Mesothelial cell of epicardium (in vitro differentiated cells): Measurements from ENCODE around the gene FAM20B. TPM values are rescaled to one million over a fixed set of nuclear protein-coding genes. Genes with fewer than 3 reads are reported as not detected.

Source experiments
- DNase-seq, 2 experiments: peaks; one replicate each; pipeline ENCODE4 v3.0.0; 2021; ENCODE audit warnings: low spot score in 2 of 2; ENCODE audit not compliant: unreplicated experiment in 2 of 2
- H3K27ac Mint-ChIP-seq: 2 replicates; pipeline ENCODE4 v1.8.0; 2021; ENCODE audit warnings: mixed read lengths
- H3K27me3 Mint-ChIP-seq: 2 replicates; pipeline ENCODE4 v1.8.0; 2021; ENCODE audit warnings: low read depth, mixed read lengths
- H3K36me3 Mint-ChIP-seq: 2 replicates; pipeline ENCODE4 v1.8.0; 2021; ENCODE audit warnings: mixed read lengths
- H3K4me1 Mint-ChIP-seq: 2 replicates; pipeline ENCODE4 v1.8.0; 2021; ENCODE audit warnings: mixed read lengths
- H3K4me3 Mint-ChIP-seq: 2 replicates; pipeline ENCODE4 v1.8.0; 2021; ENCODE audit warnings: mild to moderate bottlenecking, moderate library complexity, mixed read lengths
- H3K9me3 Mint-ChIP-seq: 2 replicates; pipeline ENCODE4 v1.8.0; 2021; ENCODE audit warnings: mixed read lengths
- CTCF ChIP-seq: fragments of 200-600 bp; sonication (generic); IDR thresholded peaks from one replicate; pipeline ENCODE4 v1.5.0; 2021; ENCODE audit warnings: antibody characterized with exemption; ENCODE audit not compliant: unreplicated experiment
- total RNA-seq: library from RNA; stranded (reverse); gene quantifications from 3 replicates; pipeline ENCODE4 v1.2.1, GENCODE V29; 2021

Gene FAM20B
- total RNA-seq, 1 donor from 2014 or later: 52.2 TPM

- no peak overlapping the region for H3K27ac Mint-ChIP-seq
- TF ChIP-seq CTCF: no peak
- DNase-seq: no peak
- peaks cover 6% of the 10 kb centered on the region for H3K4me1 Mint-ChIP-seq
- H3K36me3 Mint-ChIP-seq: peaks cover 14% of the 10 kb centered on the region
- no peaks in the 10 kb centered on the region for H3K9me3 Mint-ChIP-seq
- no peaks in the 10 kb centered on the region for H3K27me3 Mint-ChIP-seq
- H3K4me3 Mint-ChIP-seq: no peak overlapping the region
Measured at GRCh38 chr1:179087665-179088064, 62.0 kb downstream of the FAM20B start.

- peaks cover 29% of the 10 kb centered on the region for H3K36me3 Mint-ChIP-seq
- H3K4me3 Mint-ChIP-seq: no peak overlapping the region
Measured at GRCh38 chr1:179089827-179090482, 64.3 kb downstream of the FAM20B start.

GRCh38 chr1:179090522-179090921, 64.8 kb downstream of the FAM20B start:
- no peak for TF ChIP-seq CTCF
- H3K36me3 Mint-ChIP-seq: peaks cover 31% of the 10 kb centered on the region
- H3K9me3 Mint-ChIP-seq: no peaks in the 10 kb centered on the region
- no peak overlapping the region for H3K27ac Mint-ChIP-seq
- no peak for DNase-seq
- no peaks in the 10 kb centered on the region for H3K27me3 Mint-ChIP-seq
- peaks cover 3% of the 10 kb centered on the region for H3K4me1 Mint-ChIP-seq
- H3K4me3 Mint-ChIP-seq: no peak overlapping the region

More at GRCh38 chr1:179089827-179090482, 64.3 kb downstream of the FAM20B start:
- H3K27ac Mint-ChIP-seq: no peak overlapping the region
- peaks cover 3% of the 10 kb centered on the region for H3K4me1 Mint-ChIP-seq
- H3K27me3 Mint-ChIP-seq: no peaks in the 10 kb centered on the region
- DNase-seq: no peak
- TF ChIP-seq CTCF: no peak
- H3K9me3 Mint-ChIP-seq: no peaks in the 10 kb centered on the region

- no peaks in the 10 kb centered on the region for H3K9me3 Mint-ChIP-seq
- no peak for DNase-seq
- H3K36me3 Mint-ChIP-seq: peaks cover 35% of the 10 kb centered on the region
- no peak for TF ChIP-seq CTCF
- no peaks in the 10 kb centered on the region for H3K27me3 Mint-ChIP-seq
- H3K4me3 Mint-ChIP-seq: no peak overlapping the region
- peaks cover 3% of the 10 kb centered on the region for H3K4me1 Mint-ChIP-seq
- H3K27ac Mint-ChIP-seq: no peak overlapping the region
Measured at GRCh38 chr1:179090923-179091322, 65.2 kb downstream of the FAM20B start.

- H3K9me3 Mint-ChIP-seq: no peaks in the 10 kb centered on the region
- peaks cover 35% of the 10 kb centered on the region for H3K36me3 Mint-ChIP-seq
- no peaks in the 10 kb centered on the region for H3K27me3 Mint-ChIP-seq
- no peak for DNase-seq
- H3K27ac Mint-ChIP-seq: no peak overlapping the region
- H3K4me3 Mint-ChIP-seq: no peak overlapping the region
- no peak for TF ChIP-seq CTCF
- peaks cover 3% of the 10 kb centered on the region for H3K4me1 Mint-ChIP-seq
Measured at GRCh38 chr1:179091691-179092165, 66.0 kb downstream of the FAM20B start.
